ENCODE results near the gene ALKBH7.
A peak's percentile ranks its signal among the peaks of the same experiment; 100 is the strongest.

Gene ALKBH7

GRCh38 chr19:6406401-6406800 is 33.8 kb downstream of the ALKBH7 start:
- no peaks in the 10 kb centered on the region for H4K20me1 ChIP-seq (ENCODE audit: insufficient read depth)
- no peak for TF ChIP-seq CTCF (conservative IDR thresholded peaks at IDR 0.05; ENCODE audit: low read depth, low read length)
- no peaks in the 10 kb centered on the region for H3K4me1 ChIP-seq (ENCODE audit: low read depth, poor library complexity, severe bottlenecking)
- no peaks in the 10 kb centered on the region for H3K27me3 ChIP-seq (ENCODE audit: insufficient read depth, low read depth)
- H2AFZ ChIP-seq (ENCODE audit: low read depth), result no peak overlapping the region
- no peak overlapping the region for H3K9ac ChIP-seq
- no peaks in the 10 kb centered on the region for H3K79me2 ChIP-seq (ENCODE audit: insufficient read depth, low read depth)
- H3K4me2 ChIP-seq, result no peak overlapping the region
- no peak overlapping the region for H3K27ac ChIP-seq
- H3K36me3 ChIP-seq (ENCODE audit: insufficient read depth), result no peaks in the 10 kb centered on the region
- H3K4me3 ChIP-seq (IDR thresholded peaks at IDR 0.05; ENCODE audit: insufficient read depth, low read depth, low read length), result no peak overlapping the region

- no peak overlapping the region for H3K27ac ChIP-seq
- no peak overlapping the region for H3K4me2 ChIP-seq
- no peak overlapping the region for H3K9ac ChIP-seq
- no peaks in the 10 kb centered on the region for H3K79me2 ChIP-seq (ENCODE audit: insufficient read depth, low read depth)
- no peak overlapping the region for H3K4me3 ChIP-seq (IDR thresholded peaks at IDR 0.05; ENCODE audit: insufficient read depth, low read depth, low read length)
- H3K36me3 ChIP-seq (ENCODE audit: insufficient read depth), result no peaks in the 10 kb centered on the region
- H4K20me1 ChIP-seq (ENCODE audit: insufficient read depth), result no peaks in the 10 kb centered on the region
- no peaks in the 10 kb centered on the region for H3K4me1 ChIP-seq (ENCODE audit: low read depth, poor library complexity, severe bottlenecking)
- no peaks in the 10 kb centered on the region for H3K27me3 ChIP-seq (ENCODE audit: insufficient read depth, low read depth)
- no peak overlapping the region for H2AFZ ChIP-seq (ENCODE audit: low read depth)
- TF ChIP-seq CTCF (conservative IDR thresholded peaks at IDR 0.05; ENCODE audit: low read depth, low read length), result no peak
Observed at GRCh38 chr19:6409346-6409745, 36.8 kb downstream of the ALKBH7 start.

- H3K4me2 ChIP-seq, result no peak overlapping the region
- H4K20me1 ChIP-seq (ENCODE audit: insufficient read depth), result no peaks in the 10 kb centered on the region
- no peak overlapping the region for H3K9ac ChIP-seq
- H3K36me3 ChIP-seq (ENCODE audit: insufficient read depth), result no peaks in the 10 kb centered on the region
- no peak overlapping the region for H2AFZ ChIP-seq (ENCODE audit: low read depth)
- no peak for TF ChIP-seq CTCF (conservative IDR thresholded peaks at IDR 0.05; ENCODE audit: low read depth, low read length)
- no peak overlapping the region for H3K27ac ChIP-seq
- no peaks in the 10 kb centered on the region for H3K79me2 ChIP-seq (ENCODE audit: insufficient read depth, low read depth)
- H3K27me3 ChIP-seq (ENCODE audit: insufficient read depth, low read depth), result no peaks in the 10 kb centered on the region
- H3K4me1 ChIP-seq (ENCODE audit: low read depth, poor library complexity, severe bottlenecking), result no peaks in the 10 kb centered on the region
- H3K4me3 ChIP-seq (IDR thresholded peaks at IDR 0.05; ENCODE audit: insufficient read depth, low read depth, low read length), result no peak overlapping the region
Observed at GRCh38 chr19:6412061-6412446, 39.5 kb downstream of the ALKBH7 start.

- Histone ChIP-seq H3K79me2 (ENCODE audit: insufficient read depth, low read depth) (no peaks in the 10 kb centered on the region), H3K4me2 (no peak overlapping the region), H2AFZ (ENCODE audit: low read depth) (no peak overlapping the region), H3K4me3 (IDR thresholded peaks at IDR 0.05; ENCODE audit: insufficient read depth, low read depth, low read length) (no peak overlapping the region), H3K27ac (no peak overlapping the region), H3K36me3 (ENCODE audit: insufficient read depth) (no peaks in the 10 kb centered on the region), H4K20me1 (ENCODE audit: insufficient read depth) (no peaks in the 10 kb centered on the region), H3K4me1 (ENCODE audit: low read depth, poor library complexity, severe bottlenecking) (no peaks in the 10 kb centered on the region), H3K9ac (no peak overlapping the region), H3K27me3 (ENCODE audit: insufficient read depth, low read depth) (no peaks in the 10 kb centered on the region)
- TF ChIP-seq CTCF (conservative IDR thresholded peaks at IDR 0.05; ENCODE audit: low read depth, low read length), result peak; percentile 59
Observed at GRCh38 chr19:6412447-6413091, 40.0 kb downstream of the ALKBH7 start.
